ENCODE data around the gene MMD2.

- no peak for TF ChIP-seq EZH2 (IDR thresholded peaks at IDR 0.05; ENCODE audit: borderline replicate concordance, low read length)
- TF ChIP-seq, protein P1, sequence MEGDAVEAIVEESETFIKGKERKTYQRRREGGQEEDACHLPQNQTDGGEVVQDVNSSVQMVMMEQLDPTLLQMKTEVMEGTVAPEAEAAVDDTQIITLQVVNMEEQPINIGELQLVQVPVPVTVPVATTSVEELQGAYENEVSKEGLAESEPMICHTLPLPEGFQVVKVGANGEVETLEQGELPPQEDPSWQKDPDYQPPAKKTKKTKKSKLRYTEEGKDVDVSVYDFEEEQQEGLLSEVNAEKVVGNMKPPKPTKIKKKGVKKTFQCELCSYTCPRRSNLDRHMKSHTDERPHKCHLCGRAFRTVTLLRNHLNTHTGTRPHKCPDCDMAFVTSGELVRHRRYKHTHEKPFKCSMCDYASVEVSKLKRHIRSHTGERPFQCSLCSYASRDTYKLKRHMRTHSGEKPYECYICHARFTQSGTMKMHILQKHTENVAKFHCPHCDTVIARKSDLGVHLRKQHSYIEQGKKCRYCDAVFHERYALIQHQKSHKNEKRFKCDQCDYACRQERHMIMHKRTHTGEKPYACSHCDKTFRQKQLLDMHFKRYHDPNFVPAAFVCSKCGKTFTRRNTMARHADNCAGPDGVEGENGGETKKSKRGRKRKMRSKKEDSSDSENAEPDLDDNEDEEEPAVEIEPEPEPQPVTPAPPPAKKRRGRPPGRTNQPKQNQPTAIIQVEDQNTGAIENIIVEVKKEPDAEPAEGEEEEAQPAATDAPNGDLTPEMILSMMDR (conservative IDR thresholded peaks at IDR 0.05 in 1 of 2, IDR thresholded peaks at IDR 0.05 in 1 of 2; ENCODE audit: extremely low read depth in 1 of 2, insufficient read depth in 1 of 2, low read depth in 1 of 2, low read length in 2 of 2): no peak
Measured at GRCh38 chr7:4964506-4964905, 5.5 kb upstream of the MMD2 start.

All from mammary epithelial cell (primary cell).